GM12878 (cell line): ENCODE results near the gene MS4A1. TPM values are rescaled to one million over a fixed set of nuclear protein-coding genes. Genes with fewer than 3 reads are reported as not detected.

Experiments used
- ASH2L ChIP-seq: fragments of 300-600, 200-600 bp; sonication (generic); IDR thresholded peaks from 2 replicates; pipeline ENCODE4 v1.6.1; 2017; ENCODE audit warnings: low read depth, mild to moderate bottlenecking, borderline replicate concordance
- EED ChIP-seq: sonication (generic); IDR thresholded peaks from 2 replicates; pipeline ENCODE4 v1.6.1; 2016; ENCODE audit warnings: antibody characterized with exemption, low read depth
- GABPA ChIP-seq: IDR thresholded peaks from 2 replicates; pipeline ENCODE4 v1.6.1; 2014; ENCODE audit warnings: antibody characterized with exemption, low read depth, mild to moderate bottlenecking, inconsistent platforms
- HDGF ChIP-seq: fragments of 450-650 bp; IDR thresholded peaks from 2 replicates; pipeline ENCODE4 v1.6.1; 2016; ENCODE audit warnings: antibody characterized with exemption
- MTA2 ChIP-seq: fragments of 450-650 bp; IDR thresholded peaks from 2 replicates; pipeline ENCODE4 v1.6.1; 2016; ENCODE audit warnings: low read depth, mild to moderate bottlenecking, moderate library complexity
- NR2F1 ChIP-seq: fragments of 450-650 bp; conservative IDR thresholded peaks from 2 replicates; pipeline ENCODE4 v1.6.1; 2017; ENCODE audit warnings: mild to moderate bottlenecking
- PAX5 ChIP-seq: IDR thresholded peaks from 2 replicates; pipeline ENCODE4 v1.6.1; 2011; ENCODE audit warnings: low read depth, low read length, borderline replicate concordance
- POU2F2 ChIP-seq: IDR thresholded peaks from 3 replicates; pipeline ENCODE4 v1.6.1; 2011; ENCODE audit warnings: low read depth, mild to moderate bottlenecking, low read length, borderline replicate concordance
- RAD21 ChIP-seq: IDR thresholded peaks from 2 replicates; pipeline ENCODE4 v1.6.1; 2011; ENCODE audit warnings: mild to moderate bottlenecking, low read depth, low read length, moderate library complexity; ENCODE audit not compliant: insufficient read depth
- RELA ChIP-seq: fragments of 450-650 bp; IDR thresholded peaks from 2 replicates; pipeline ENCODE4 v1.8.0; 2014; ENCODE audit warnings: borderline replicate concordance; ENCODE audit not compliant: partially characterized antibody
- RUNX3 ChIP-seq: IDR thresholded peaks from 2 replicates; pipeline ENCODE4 v1.6.1; 2012; ENCODE audit warnings: low read length, inconsistent platforms
- SIN3A ChIP-seq: IDR thresholded peaks from 2 replicates; pipeline ENCODE4 v1.6.1; 2012; ENCODE audit warnings: low read depth, low read length, improper control_type of control experiment
- SIX5 ChIP-seq: IDR thresholded peaks from 2 replicates; pipeline ENCODE4 v1.6.1; 2011; ENCODE audit warnings: mild to moderate bottlenecking, low read depth, low read length, moderate library complexity; ENCODE audit not compliant: severe bottlenecking
- SREBF1 ChIP-seq: IDR thresholded peaks from 2 replicates; pipeline ENCODE4 v1.6.1; 2012; ENCODE audit warnings: mild to moderate bottlenecking, low read length
- STAT1 ChIP-seq: fragments of 450-650 bp; conservative IDR thresholded peaks from 2 replicates; pipeline ENCODE4 v1.6.1; 2014; ENCODE audit warnings: antibody characterized with exemption, mild to moderate bottlenecking
- SUZ12 ChIP-seq: fragments of 200-600 bp; sonication (generic); IDR thresholded peaks from one replicate; pipeline ENCODE4 v1.6.1; 2018; ENCODE audit warnings: antibody characterized with exemption, mild to moderate bottlenecking; ENCODE audit not compliant: unreplicated experiment
- TARDBP ChIP-seq: IDR thresholded peaks from 2 replicates; pipeline ENCODE4 v1.6.1; 2016; ENCODE audit warnings: borderline replicate concordance
- ZNF622 ChIP-seq: fragments of 450-650 bp; IDR thresholded peaks from 2 replicates; pipeline ENCODE4 v1.6.1; 2017; ENCODE audit warnings: mild to moderate bottlenecking, inconsistent platforms
- polyA plus RNA-seq, 11 experiments: library from polyadenylated mRNA; depleted of rRNA in 4 of 11; unstranded in 6 of 11; stranded (reverse) in 5 of 11; fragments of >200 nt; fragmentation: Nextera tagmentation in 4 of 11; fragmentation: Illumina TruSeq in 1 of 11; extraction: Ambion mirVana in 4 of 11; extraction: Trizol in 1 of 11; gene quantifications; 1 replicate in 1 of 11; 2 replicates in 10 of 11; pipeline versions ENCODE4 v1.2.1 to v1.2.3, GENCODE V29; 2011 to 2016; ENCODE audit warnings: inconsistent platforms in 2 of 11, missing spikeins in 2 of 11, low read depth in 1 of 11
- total RNA-seq, 4 experiments: library from RNA; depleted of rRNA in 3 of 4; stranded (reverse); fragments of >200 nt in 3 of 4; fragmentation: Illumina TruSeq in 1 of 4; extraction: Trizol in 1 of 4; gene quantifications; 2 replicates each; pipeline versions ENCODE4 v1.2.1 to v1.2.3, GENCODE V29; 2013 to 2021
- TF ChIP-seq, protein P1 (sequence below): fragments of 450-650 bp; IDR thresholded peaks from 2 replicates; pipeline ENCODE4 v1.6.1; 2016; ENCODE audit warnings: mild to moderate bottlenecking
- TF ChIP-seq, protein P2 (sequence below): fragments of 450-650 bp; IDR thresholded peaks from 2 replicates; pipeline ENCODE4 v1.6.1; 2017; ENCODE audit warnings: mild to moderate bottlenecking
- TF ChIP-seq, protein P3 (sequence below): fragments of 450-650 bp; IDR thresholded peaks from 2 replicates; pipeline ENCODE4 v1.6.1; 2016; ENCODE audit warnings: mild to moderate bottlenecking, moderate library complexity, borderline replicate concordance
- TF ChIP-seq, protein P4 (sequence below): fragments of 450-650 bp; conservative IDR thresholded peaks from 2 replicates; pipeline ENCODE4 v1.6.1; 2017; ENCODE audit warnings: mild to moderate bottlenecking, moderate library complexity

MS4A1 gene
- total and polyA plus RNA-seq, 10 of the 15 experiments (the other 5 are each of a cell fraction or from before 2014, with no cell fraction given) = 329 to 2,106 (median 687) TPM

DNA sequence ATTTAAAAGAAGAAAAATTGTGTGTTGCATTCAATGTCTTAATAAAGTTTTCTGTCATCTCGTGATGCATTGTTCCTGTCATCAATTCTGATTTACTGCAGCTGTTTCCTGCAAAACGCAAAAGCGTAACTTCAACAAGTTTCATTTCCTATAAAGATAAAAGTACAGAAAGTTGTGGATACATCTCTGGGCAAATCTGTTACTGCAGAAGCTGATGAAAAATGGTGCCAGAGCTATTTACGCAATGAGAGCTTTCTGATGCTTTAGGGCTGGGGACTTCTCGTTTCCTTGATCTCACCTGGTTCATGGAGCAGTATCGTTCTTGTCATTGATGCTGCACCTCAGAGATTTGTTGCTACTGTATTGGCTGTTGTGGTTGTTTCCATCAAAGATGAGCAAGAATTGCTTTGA lies 21.4 kb downstream of the MS4A1 start (continued):
- TF ChIP-seq PAX5 (no peak), ZNF622 (no peak), EED (peak; percentile 49; the same call in 1 of the 2 replicates), SIX5 (no peak), STAT1 (no peak), GABPA (peak; percentile 64; the same call in 1 of the 2 replicates), RUNX3 (peak; percentile 67), ASH2L (no peak), POU2F2 (no peak), SIN3A (no peak), SUZ12 (no peak), SREBF1 (no peak), TARDBP (peak; percentile 53; the same call in 1 of the 2 replicates), RELA (no peak), RAD21 (no peak), NR2F1 (no peak), MTA2 (0 out of 2 replicates have a peak, but pooled peaks have one; percentile 13), HDGF (no peak)
- TF ChIP-seq, protein P1, sequence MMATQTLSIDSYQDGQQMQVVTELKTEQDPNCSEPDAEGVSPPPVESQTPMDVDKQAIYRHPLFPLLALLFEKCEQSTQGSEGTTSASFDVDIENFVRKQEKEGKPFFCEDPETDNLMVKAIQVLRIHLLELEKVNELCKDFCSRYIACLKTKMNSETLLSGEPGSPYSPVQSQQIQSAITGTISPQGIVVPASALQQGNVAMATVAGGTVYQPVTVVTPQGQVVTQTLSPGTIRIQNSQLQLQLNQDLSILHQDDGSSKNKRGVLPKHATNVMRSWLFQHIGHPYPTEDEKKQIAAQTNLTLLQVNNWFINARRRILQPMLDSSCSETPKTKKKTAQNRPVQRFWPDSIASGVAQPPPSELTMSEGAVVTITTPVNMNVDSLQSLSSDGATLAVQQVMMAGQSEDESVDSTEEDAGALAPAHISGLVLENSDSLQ = peak; percentile 74
- TF ChIP-seq, protein P2, sequence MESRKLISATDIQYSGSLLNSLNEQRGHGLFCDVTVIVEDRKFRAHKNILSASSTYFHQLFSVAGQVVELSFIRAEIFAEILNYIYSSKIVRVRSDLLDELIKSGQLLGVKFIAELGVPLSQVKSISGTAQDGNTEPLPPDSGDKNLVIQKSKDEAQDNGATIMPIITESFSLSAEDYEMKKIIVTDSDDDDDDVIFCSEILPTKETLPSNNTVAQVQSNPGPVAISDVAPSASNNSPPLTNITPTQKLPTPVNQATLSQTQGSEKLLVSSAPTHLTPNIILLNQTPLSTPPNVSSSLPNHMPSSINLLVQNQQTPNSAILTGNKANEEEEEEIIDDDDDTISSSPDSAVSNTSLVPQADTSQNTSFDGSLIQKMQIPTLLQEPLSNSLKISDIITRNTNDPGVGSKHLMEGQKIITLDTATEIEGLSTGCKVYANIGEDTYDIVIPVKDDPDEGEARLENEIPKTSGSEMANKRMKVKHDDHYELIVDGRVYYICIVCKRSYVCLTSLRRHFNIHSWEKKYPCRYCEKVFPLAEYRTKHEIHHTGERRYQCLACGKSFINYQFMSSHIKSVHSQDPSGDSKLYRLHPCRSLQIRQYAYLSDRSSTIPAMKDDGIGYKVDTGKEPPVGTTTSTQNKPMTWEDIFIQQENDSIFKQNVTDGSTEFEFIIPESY = no peak
- TF ChIP-seq, protein P3, sequence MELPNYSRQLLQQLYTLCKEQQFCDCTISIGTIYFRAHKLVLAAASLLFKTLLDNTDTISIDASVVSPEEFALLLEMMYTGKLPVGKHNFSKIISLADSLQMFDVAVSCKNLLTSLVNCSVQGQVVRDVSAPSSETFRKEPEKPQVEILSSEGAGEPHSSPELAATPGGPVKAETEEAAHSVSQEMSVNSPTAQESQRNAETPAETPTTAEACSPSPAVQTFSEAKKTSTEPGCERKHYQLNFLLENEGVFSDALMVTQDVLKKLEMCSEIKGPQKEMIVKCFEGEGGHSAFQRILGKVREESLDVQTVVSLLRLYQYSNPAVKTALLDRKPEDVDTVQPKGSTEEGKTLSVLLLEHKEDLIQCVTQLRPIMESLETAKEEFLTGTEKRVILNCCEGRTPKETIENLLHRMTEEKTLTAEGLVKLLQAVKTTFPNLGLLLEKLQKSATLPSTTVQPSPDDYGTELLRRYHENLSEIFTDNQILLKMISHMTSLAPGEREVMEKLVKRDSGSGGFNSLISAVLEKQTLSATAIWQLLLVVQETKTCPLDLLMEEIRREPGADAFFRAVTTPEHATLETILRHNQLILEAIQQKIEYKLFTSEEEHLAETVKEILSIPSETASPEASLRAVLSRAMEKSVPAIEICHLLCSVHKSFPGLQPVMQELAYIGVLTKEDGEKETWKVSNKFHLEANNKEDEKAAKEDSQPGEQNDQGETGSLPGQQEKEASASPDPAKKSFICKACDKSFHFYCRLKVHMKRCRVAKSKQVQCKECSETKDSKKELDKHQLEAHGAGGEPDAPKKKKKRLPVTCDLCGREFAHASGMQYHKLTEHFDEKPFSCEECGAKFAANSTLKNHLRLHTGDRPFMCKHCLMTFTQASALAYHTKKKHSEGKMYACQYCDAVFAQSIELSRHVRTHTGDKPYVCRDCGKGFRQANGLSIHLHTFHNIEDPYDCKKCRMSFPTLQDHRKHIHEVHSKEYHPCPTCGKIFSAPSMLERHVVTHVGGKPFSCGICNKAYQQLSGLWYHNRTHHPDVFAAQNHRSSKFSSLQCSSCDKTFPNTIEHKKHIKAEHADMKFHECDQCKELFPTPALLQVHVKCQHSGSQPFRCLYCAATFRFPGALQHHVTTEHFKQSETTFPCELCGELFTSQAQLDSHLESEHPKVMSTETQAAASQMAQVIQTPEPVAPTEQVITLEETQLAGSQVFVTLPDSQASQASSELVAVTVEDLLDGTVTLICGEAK = peak; percentile 91
- TF ChIP-seq, protein P4, sequence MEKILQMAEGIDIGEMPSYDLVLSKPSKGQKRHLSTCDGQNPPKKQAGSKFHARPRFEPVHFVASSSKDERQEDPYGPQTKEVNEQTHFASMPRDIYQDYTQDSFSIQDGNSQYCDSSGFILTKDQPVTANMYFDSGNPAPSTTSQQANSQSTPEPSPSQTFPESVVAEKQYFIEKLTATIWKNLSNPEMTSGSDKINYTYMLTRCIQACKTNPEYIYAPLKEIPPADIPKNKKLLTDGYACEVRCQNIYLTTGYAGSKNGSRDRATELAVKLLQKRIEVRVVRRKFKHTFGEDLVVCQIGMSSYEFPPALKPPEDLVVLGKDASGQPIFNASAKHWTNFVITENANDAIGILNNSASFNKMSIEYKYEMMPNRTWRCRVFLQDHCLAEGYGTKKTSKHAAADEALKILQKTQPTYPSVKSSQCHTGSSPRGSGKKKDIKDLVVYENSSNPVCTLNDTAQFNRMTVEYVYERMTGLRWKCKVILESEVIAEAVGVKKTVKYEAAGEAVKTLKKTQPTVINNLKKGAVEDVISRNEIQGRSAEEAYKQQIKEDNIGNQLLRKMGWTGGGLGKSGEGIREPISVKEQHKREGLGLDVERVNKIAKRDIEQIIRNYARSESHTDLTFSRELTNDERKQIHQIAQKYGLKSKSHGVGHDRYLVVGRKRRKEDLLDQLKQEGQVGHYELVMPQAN = no peak
